Measurements from ENCODE around the gene UMPS.

UMPS gene

GRCh38 chr3:124763644-124764358 is 33.5 kb downstream of the UMPS start:
- DNase-seq (ENCODE audit: low read depth in 2 of 2), result no peak

GRCh38 chr3:124764746-124765145 is 34.5 kb downstream of the UMPS start:
- no peak for DNase-seq (ENCODE audit: low read depth in 2 of 2)

- no peak for DNase-seq (ENCODE audit: low read depth in 2 of 2)
These were observed 35.1 kb downstream of the UMPS start for GRCh38 chr3:124765197-124765840.

GRCh38 chr3:124766113-124767095 is 36.2 kb downstream of the UMPS start:
- no peak for DNase-seq (ENCODE audit: low read depth in 2 of 2)

- DNase-seq (ENCODE audit: low read depth in 2 of 2), result no peak
These were observed 37.0 kb downstream of the UMPS start for GRCh38 chr3:124767264-124767663.

GRCh38 chr3:124767691-124768090 is 37.4 kb downstream of the UMPS start:
- DNase-seq (ENCODE audit: low read depth in 2 of 2), result no peak

GRCh38 chr3:124768812-124769211 is 38.6 kb downstream of the UMPS start:
- DNase-seq (ENCODE audit: low read depth in 2 of 2), result no peak

- no peak for DNase-seq (ENCODE audit: low read depth in 2 of 2)
These were observed 39.2 kb downstream of the UMPS start for GRCh38 chr3:124769462-124769861.

GRCh38 chr3:124770336-124771082 is 40.3 kb downstream of the UMPS start:
- DNase-seq (ENCODE audit: low read depth in 2 of 2), result no peak

GRCh38 chr3:124771083-124771445 is 40.8 kb downstream of the UMPS start:
- DNase-seq (ENCODE audit: low read depth in 2 of 2), result no peak

- no peak for DNase-seq (ENCODE audit: low read depth in 2 of 2)
These were observed 42.0 kb downstream of the UMPS start for GRCh38 chr3:124772081-124772831.

GRCh38 chr3:124773351-124774326 is 43.4 kb downstream of the UMPS start:
- DNase-seq (ENCODE audit: low read depth in 2 of 2), result no peak

- DNase-seq (ENCODE audit: low read depth in 2 of 2), result peak; percentile 67 to 71
These were observed 44.1 kb downstream of the UMPS start for GRCh38 chr3:124774327-124774718.

GRCh38 chr3:124774841-124775402 is 44.7 kb downstream of the UMPS start:
- no peak for DNase-seq (ENCODE audit: low read depth in 2 of 2)

GRCh38 chr3:124775877-124776276 is 45.6 kb downstream of the UMPS start:
- DNase-seq (ENCODE audit: low read depth in 2 of 2), result no peak

GRCh38 chr3:124776856-124777255 is 46.6 kb downstream of the UMPS start:
- DNase-seq (ENCODE audit: low read depth in 2 of 2), result no peak

GRCh38 chr3:124777762-124778470 is 47.7 kb downstream of the UMPS start:
- DNase-seq (ENCODE audit: low read depth in 2 of 2), result no peak

GRCh38 chr3:124779116-124779515 is 48.9 kb downstream of the UMPS start:
- no peak for DNase-seq (ENCODE audit: low read depth in 2 of 2)

- DNase-seq (ENCODE audit: low read depth in 2 of 2), result no peak
These were observed 49.5 kb downstream of the UMPS start for GRCh38 chr3:124779751-124780191.
